ENCODE measurements around the gene CTSD. TPM values are rescaled to one million over a fixed set of nuclear protein-coding genes. Genes with fewer than 3 reads are reported as not detected.
"Not testable (repeated sequence)": the region's sequence is repeated elsewhere in the genome, so short reads cannot be mapped to it uniquely, and the experiment has no call there.

Gene CTSD
- total RNA-seq, 2 experiments from 2014 or later: 52.0 to 58.7 TPM

DNA sequence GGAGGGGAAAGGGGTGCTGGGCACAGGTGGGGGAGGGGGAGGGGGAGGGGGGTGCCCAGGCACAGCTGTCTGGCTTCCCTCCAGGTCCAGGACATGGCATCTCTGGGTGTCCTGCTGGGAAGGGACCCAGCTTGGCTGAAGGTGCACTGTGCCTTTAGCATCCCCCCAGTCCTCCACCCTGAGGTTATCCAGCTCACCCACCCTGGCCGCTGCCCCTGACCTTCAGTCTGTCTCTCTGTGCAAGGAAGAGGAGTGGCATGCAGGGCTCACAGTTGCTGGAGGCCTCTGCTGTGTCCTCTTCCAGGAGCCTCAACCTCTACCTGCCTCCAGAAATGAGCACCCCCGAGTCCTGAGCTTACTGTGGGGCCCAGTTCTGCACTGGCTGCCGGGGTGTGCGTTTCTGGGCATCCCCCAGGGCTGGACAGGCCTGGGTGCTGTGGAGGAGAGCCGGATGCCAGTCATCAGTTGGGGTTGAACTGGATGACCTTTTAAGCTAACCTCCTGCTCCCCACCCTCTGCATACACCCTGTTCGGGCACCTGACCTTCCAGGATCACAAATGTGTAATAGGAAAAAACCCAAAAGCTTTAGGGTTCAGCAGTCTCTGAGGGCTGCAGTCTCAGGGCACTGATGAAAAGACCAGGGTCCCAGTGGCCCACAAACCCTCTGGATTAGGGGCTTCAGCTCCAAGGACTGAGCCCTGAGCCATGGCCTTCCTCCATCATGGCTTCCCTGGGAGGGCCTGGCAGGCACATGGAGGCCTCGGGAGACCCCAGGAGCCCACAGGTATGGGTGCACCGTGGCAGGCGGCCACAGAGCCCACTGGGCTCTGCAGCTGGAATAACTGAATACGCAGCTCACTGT lies 9.6 kb upstream of the CTSD start:
- no peak overlapping the region for H3K4me3 Mint-ChIP-seq
- intact Hi-C loops (cut with micrococcal nuclease): loop anchor here (2.0 kb wide), 1 partner anchor 15 kb away; no protein-coding TSS in a partner anchor
- H3K27me3 Mint-ChIP-seq: no peaks in the 10 kb centered on the region
- ChIA-PET POLR2A (interaction anchor here (0.5 to 1.5 kb wide), 3 partner anchors 9 to 35 kb away, joined by 4 read pairs; partner anchors contain the start of gene CTSD), CTCF (interaction anchor here (0.8 to 1.4 kb wide), 9 partner anchors 22 to 199 kb away, joined by 3 to 4 read pairs (median 3); no protein-coding TSS in a partner anchor)
- DNase-seq: no peak
- no peaks in the 10 kb centered on the region for H3K9me3 Mint-ChIP-seq
- no peaks in the 10 kb centered on the region for H3K36me3 Mint-ChIP-seq
- H3K4me1 Mint-ChIP-seq (ENCODE audit: low read depth): peaks cover 18% of the 10 kb centered on the region
- H3K27ac Mint-ChIP-seq: peak overlapping the region; percentile 47

- ChIA-PET POLR2A (interaction anchor here (0.5 to 1.5 kb wide), 3 partner anchors 9 to 36 kb away, joined by 4 read pairs; partner anchors contain the start of gene CTSD), CTCF (interaction anchor here (0.7 to 1.4 kb wide), 6 partner anchors 22 to 198 kb away, joined by 3 to 4 read pairs (median 3); no protein-coding TSS in a partner anchor)
- DNase-seq: peak; percentile 80
- intact Hi-C loops (cut with micrococcal nuclease): loop anchor here (2.0 kb wide), 1 partner anchor 14 kb away; no protein-coding TSS in a partner anchor
- peak overlapping the region; percentile 72 for H3K27ac Mint-ChIP-seq
- no peaks in the 10 kb centered on the region for H3K36me3 Mint-ChIP-seq
- H3K4me1 Mint-ChIP-seq (ENCODE audit: low read depth): peaks cover 22% of the 10 kb centered on the region
- H3K27me3 Mint-ChIP-seq: no peaks in the 10 kb centered on the region
- no peaks in the 10 kb centered on the region for H3K9me3 Mint-ChIP-seq
- H3K4me3 Mint-ChIP-seq: peak overlapping the region; percentile 47
Measured at GRCh38 chr11:1772270-1773130, 8.8 kb upstream of the CTSD start.

GRCh38 chr11:1771700-1772099 lies 8.0 kb upstream of the CTSD start:
- Mint-ChIP-seq H3K4me3 (no peak overlapping the region), H3K27ac (no peak overlapping the region)
- no peak for DNase-seq

GRCh38 chr11:1771273-1771672 lies 7.5 kb upstream of the CTSD start:
- POLR2A ChIA-PET: interaction anchor here (0.7 kb wide), 1 partner anchor 82 kb away, joined by 5 read pairs; the partner anchor contains the start of gene LSP1
- Mint-ChIP-seq H3K9me3 (no peaks in the 10 kb centered on the region), H3K36me3 (no peaks in the 10 kb centered on the region), H3K27me3 (no peaks in the 10 kb centered on the region), H3K4me1 (ENCODE audit: low read depth) (peaks cover 22% of the 10 kb centered on the region), H3K27ac (no peak overlapping the region), H3K4me3 (no peak overlapping the region)
- no peak for DNase-seq
- CTCF ChIA-PET: interaction anchor here (2.4 kb wide), 1 partner anchor 77 kb away, joined by 8 read pairs; no protein-coding TSS in a partner anchor
- intact Hi-C loops (cut with micrococcal nuclease): no loop called here

More at GRCh38 chr11:1771700-1772099, 8.0 kb upstream of the CTSD start:
- ChIA-PET CTCF (interaction anchor here (0.7 to 2.4 kb wide), 2 partner anchors 78 to 182 kb away, joined by 3 to 8 read pairs; no protein-coding TSS in a partner anchor), POLR2A (interaction anchor here (0.7 kb wide), 1 partner anchor 81 kb away, joined by 5 read pairs; the partner anchor contains the start of gene LSP1)
- intact Hi-C loops (cut with micrococcal nuclease): loop anchor here (2.0 kb wide), 1 partner anchor 13 kb away; no protein-coding TSS in a partner anchor
- Mint-ChIP-seq H3K36me3 (no peaks in the 10 kb centered on the region), H3K4me1 (ENCODE audit: low read depth) (peaks cover 22% of the 10 kb centered on the region), H3K9me3 (no peaks in the 10 kb centered on the region), H3K27me3 (no peaks in the 10 kb centered on the region)

DNA sequence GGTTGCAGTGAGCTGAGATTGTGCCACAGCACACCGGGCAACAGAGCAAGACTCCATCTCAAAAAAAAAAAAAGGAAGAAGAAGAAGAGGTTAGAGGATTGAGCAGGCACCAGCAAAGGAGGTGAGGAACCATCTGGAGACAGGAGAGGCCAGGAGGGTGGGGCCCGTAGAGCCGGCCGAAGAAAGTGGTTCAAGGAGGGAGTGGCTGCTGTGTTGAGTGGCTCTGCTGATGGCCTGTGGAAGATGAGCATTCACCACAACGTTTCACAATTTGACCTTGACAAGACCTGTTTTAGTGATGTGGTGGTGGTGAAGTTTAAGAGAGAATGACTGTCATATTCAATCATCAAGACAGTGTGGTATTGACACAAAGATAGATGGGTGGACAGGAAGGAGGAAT lies 6.8 kb upstream of the CTSD start:
- intact Hi-C loops (cut with micrococcal nuclease): no loop called here
- Mint-ChIP-seq H3K36me3 (no peaks in the 10 kb centered on the region), H3K27ac (no peak overlapping the region), H3K9me3 (no peaks in the 10 kb centered on the region), H3K27me3 (no peaks in the 10 kb centered on the region), H3K4me3 (no peak overlapping the region), H3K4me1 (ENCODE audit: low read depth) (peaks cover 22% of the 10 kb centered on the region)
- no peak for DNase-seq
- ChIA-PET CTCF (interaction anchor here (1.0 to 2.4 kb wide), 4 partner anchors 62 to 118 kb away, joined by 3 to 8 read pairs (median 4); no protein-coding TSS in a partner anchor), POLR2A (no interaction called here)

GRCh38 chr11:1770061-1770460 lies 6.3 kb upstream of the CTSD start:
- peaks cover 22% of the 10 kb centered on the region for H3K4me1 Mint-ChIP-seq (ENCODE audit: low read depth)
- H3K4me3 Mint-ChIP-seq: no peak overlapping the region
- ChIA-PET CTCF (interaction anchor here (1.0 to 2.4 kb wide), 4 partner anchors 62 to 117 kb away, joined by 3 to 8 read pairs (median 4); no protein-coding TSS in a partner anchor), POLR2A (no interaction called here)
- no peaks in the 10 kb centered on the region for H3K9me3 Mint-ChIP-seq
- no peaks in the 10 kb centered on the region for H3K27me3 Mint-ChIP-seq
- intact Hi-C loops (cut with micrococcal nuclease): no loop called here
- H3K27ac Mint-ChIP-seq: no peak overlapping the region
- no peak for DNase-seq
- H3K36me3 Mint-ChIP-seq: no peaks in the 10 kb centered on the region

GRCh38 chr11:1769304-1769936 lies 5.7 kb upstream of the CTSD start:
- intact Hi-C loops (cut with micrococcal nuclease); H3K4me3 Mint-ChIP-seq; H3K9me3 Mint-ChIP-seq; H3K27me3 Mint-ChIP-seq; DNase-seq; H3K36me3 Mint-ChIP-seq; POLR2A ChIA-PET; H3K27ac Mint-ChIP-seq: not testable (repeated sequence)
- peaks cover 24% of the 10 kb centered on the region for H3K4me1 Mint-ChIP-seq (ENCODE audit: low read depth)
- CTCF ChIA-PET: interaction anchor here (0.6 to 2.4 kb wide), 5 partner anchors 63 to 117 kb away, joined by 3 to 8 read pairs (median 3); no protein-coding TSS in a partner anchor

GRCh38 chr11:1768141-1768469 lies 4.4 kb upstream of the CTSD start:
- no peak for DNase-seq
- Mint-ChIP-seq H3K4me3 (no peak overlapping the region), H3K27me3 (no peaks in the 10 kb centered on the region), H3K9me3 (no peaks in the 10 kb centered on the region), H3K27ac (no peak overlapping the region), H3K36me3 (no peaks in the 10 kb centered on the region), H3K4me1 (ENCODE audit: low read depth) (peaks cover 22% of the 10 kb centered on the region)
- POLR2A ChIA-PET: no interaction called here
- intact Hi-C loops (cut with micrococcal nuclease): no loop called here
- CTCF ChIA-PET: no interaction called here

- no peaks in the 10 kb centered on the region for H3K36me3 Mint-ChIP-seq
- H3K4me1 Mint-ChIP-seq (ENCODE audit: low read depth): peaks cover 21% of the 10 kb centered on the region
- POLR2A ChIA-PET: no interaction called here
- DNase-seq: no peak
- H3K27ac Mint-ChIP-seq: no peak overlapping the region
- intact Hi-C loops (cut with micrococcal nuclease): no loop called here
- no peaks in the 10 kb centered on the region for H3K27me3 Mint-ChIP-seq
- H3K4me3 Mint-ChIP-seq: no peak overlapping the region
- CTCF ChIA-PET: no interaction called here
- H3K9me3 Mint-ChIP-seq: no peaks in the 10 kb centered on the region
Measured at GRCh38 chr11:1767399-1768140, 3.8 kb upstream of the CTSD start.

GRCh38 chr11:1766719-1767398 lies 3.1 kb upstream of the CTSD start:
- intact Hi-C loops (cut with micrococcal nuclease): no loop called here
- Mint-ChIP-seq H3K36me3 (no peaks in the 10 kb centered on the region), H3K4me3 (no peak overlapping the region), H3K27me3 (no peaks in the 10 kb centered on the region), H3K4me1 (ENCODE audit: low read depth) (peaks cover 21% of the 10 kb centered on the region), H3K9me3 (no peaks in the 10 kb centered on the region), H3K27ac (no peak overlapping the region)
- no peak for DNase-seq
- ChIA-PET POLR2A (no interaction called here), CTCF (interaction anchor here (0.7 to 1.7 kb wide), 4 partner anchors 65 to 114 kb away, joined by 3 to 7 read pairs (median 5); no protein-coding TSS in a partner anchor)

Data from activated CD4-positive, alpha-beta memory T cell treated with anti-CD3 and anti-CD28 coated beads for 36 hours (primary cell).